Testis (tissue), 3 donors: ENCODE data around the gene TBX1. TPM values are rescaled to one million over a fixed set of nuclear protein-coding genes. Genes with fewer than 3 reads are reported as not detected.
"Not testable (repeated sequence)": the region's sequence is repeated elsewhere in the genome, so short reads cannot be mapped to it uniquely, and the experiment has no call there.

Experiments
- DNase-seq: peaks from one replicate; pipeline ENCODE4 v3.0.0-alpha.2; 2019
- H3K27ac ChIP-seq, 2 donors: fragments of 200-600 bp; sonication (generic); one replicate each; pipeline ENCODE4 v1.5.1; 2019
- H3K27me3 ChIP-seq: fragments of 200-600 bp; sonication (generic); one replicate; pipeline ENCODE4 v1.5.1; 2019
- H3K36me3 ChIP-seq: fragments of 200-600 bp; sonication (generic); one replicate; pipeline ENCODE4 v1.5.1; 2017; ENCODE audit warnings: low read depth; ENCODE audit errors: missing control alignments
- H3K4me1 ChIP-seq: fragments of 200-600 bp; sonication (generic); one replicate; pipeline ENCODE4 v1.5.1; 2019
- H3K4me3 ChIP-seq, 2 donors: fragments of 200-600 bp; sonication (generic); one replicate each; pipeline ENCODE4 v1.5.1; 2017 to 2019
- H3K9me3 ChIP-seq: fragments of 200-600 bp; sonication (generic); one replicate; pipeline ENCODE4 v1.5.1; 2017
- POLR2A ChIP-seq: fragments of 450-650 bp; IDR thresholded peaks from one replicate; pipeline ENCODE4 v1.6.1; 2017; ENCODE audit warnings: antibody characterized with exemption, mild to moderate bottlenecking, moderate library complexity
- WGBS, 2 donors: methylation state at CpG; one replicate each; pipeline ENCODE4 v1.1.5; 2018; 5-methylcytosine and 5-hydroxymethylcytosine counted together
- intact Hi-C: fragments of 100-400 bp; cut with DNase I; formaldehyde crosslinking; loops from one replicate; pipeline ENCODE4 v1.15.1; 2023; ENCODE audit warnings: low total_unique reads
- polyA plus RNA-seq: library from polyadenylated mRNA; stranded (reverse); fragments of 350-450 nt; fragmentation: Illumina TruSeq; extraction: RNeasy Lipid Tissue Mini Kit (QIAGEN cat#74804); gene quantifications from one replicate; pipeline ENCODE4 v1.2.3, GENCODE V29; 2014; ENCODE audit warnings: low read depth, low replicate concordance; ENCODE audit not compliant: insufficient read depth
- total RNA-seq, 2 donors: library from RNA; depleted of rRNA; stranded (reverse); fragments of >200 nt; gene quantifications; one replicate each; pipeline ENCODE4 v1.2.3, GENCODE V29; 2016
- TF ChIP-seq, protein P1 (sequence below), 3 experiments: fragments of 450-650 bp in 2 of 3; fragments of 200-600 bp in 1 of 3; sonication (generic) in 1 of 3; IDR thresholded peaks; one replicate each; pipeline ENCODE4 v1.5.1; 2016 to 2019; ENCODE audit warnings: antibody characterized with exemption in 3 of 3, mild to moderate bottlenecking in 2 of 3, moderate library complexity in 1 of 3

TBX1 gene
- total and polyA plus RNA-seq, 3 donors from 2014 or later, result 18.1 to 43.4 (median 23.3) TPM

DNA sequence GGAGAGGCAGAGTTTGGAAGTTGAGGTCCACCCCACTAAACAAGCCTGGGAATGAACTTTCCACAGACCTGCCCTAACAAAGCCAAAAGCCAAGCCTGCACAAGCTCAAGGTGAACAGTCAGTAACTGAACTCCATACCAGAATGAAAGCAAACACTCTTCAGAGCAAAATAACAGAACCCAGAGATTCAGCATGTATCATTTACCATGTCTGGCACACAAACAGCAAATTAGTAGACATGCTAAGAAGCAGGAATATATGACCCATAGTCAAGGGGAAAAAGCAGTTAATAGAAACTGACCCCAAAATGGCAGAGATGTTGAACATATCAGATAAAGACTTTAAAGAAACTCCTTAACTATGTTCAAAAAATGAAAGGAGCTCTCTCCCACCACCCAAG is 31.3 kb downstream of the TBX1 start:
- TF ChIP-seq, protein P1, sequence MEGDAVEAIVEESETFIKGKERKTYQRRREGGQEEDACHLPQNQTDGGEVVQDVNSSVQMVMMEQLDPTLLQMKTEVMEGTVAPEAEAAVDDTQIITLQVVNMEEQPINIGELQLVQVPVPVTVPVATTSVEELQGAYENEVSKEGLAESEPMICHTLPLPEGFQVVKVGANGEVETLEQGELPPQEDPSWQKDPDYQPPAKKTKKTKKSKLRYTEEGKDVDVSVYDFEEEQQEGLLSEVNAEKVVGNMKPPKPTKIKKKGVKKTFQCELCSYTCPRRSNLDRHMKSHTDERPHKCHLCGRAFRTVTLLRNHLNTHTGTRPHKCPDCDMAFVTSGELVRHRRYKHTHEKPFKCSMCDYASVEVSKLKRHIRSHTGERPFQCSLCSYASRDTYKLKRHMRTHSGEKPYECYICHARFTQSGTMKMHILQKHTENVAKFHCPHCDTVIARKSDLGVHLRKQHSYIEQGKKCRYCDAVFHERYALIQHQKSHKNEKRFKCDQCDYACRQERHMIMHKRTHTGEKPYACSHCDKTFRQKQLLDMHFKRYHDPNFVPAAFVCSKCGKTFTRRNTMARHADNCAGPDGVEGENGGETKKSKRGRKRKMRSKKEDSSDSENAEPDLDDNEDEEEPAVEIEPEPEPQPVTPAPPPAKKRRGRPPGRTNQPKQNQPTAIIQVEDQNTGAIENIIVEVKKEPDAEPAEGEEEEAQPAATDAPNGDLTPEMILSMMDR (IDR thresholded peaks at IDR 0.05), result no peak
- no peak for TF ChIP-seq POLR2A
- Histone ChIP-seq H3K36me3 (no peaks in the 10 kb centered on the region), H3K4me3 (no peak overlapping the region), H3K4me1 (no peaks in the 10 kb centered on the region), H3K27ac (no peak overlapping the region), H3K27me3 (no peaks in the 10 kb centered on the region), H3K9me3 (no peaks in the 10 kb centered on the region)
- intact Hi-C loops, result no loop called here
- DNase-seq, result no peak

DNA sequence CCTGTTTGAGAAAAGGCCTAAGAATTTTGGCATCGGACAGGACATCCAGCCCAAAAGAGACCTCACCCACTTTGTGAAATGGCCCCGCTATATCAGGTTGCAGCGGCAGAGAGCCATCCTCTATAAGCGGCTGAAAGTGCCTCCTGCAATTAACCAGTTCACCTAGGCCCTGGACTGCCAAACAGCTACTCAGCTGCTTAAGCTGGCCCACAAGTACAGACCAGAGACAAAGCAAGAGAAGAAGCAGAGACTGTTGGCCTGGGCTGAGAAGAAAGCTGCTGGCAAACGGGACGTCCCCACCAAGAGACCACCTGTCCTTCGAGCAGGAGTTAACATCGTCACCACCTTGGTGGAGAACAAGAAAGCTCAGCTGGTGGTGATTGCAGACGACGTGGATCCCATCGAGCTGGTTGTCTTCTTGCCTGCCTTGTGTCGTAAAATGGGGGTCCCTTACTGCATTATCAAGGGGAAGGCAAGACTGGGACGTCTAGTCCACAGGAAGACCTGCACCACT is 31.9 kb downstream of the TBX1 start:
- H3K9me3 ChIP-seq, H3K4me3 ChIP-seq, H3K27me3 ChIP-seq, H3K4me1 ChIP-seq, H3K27ac ChIP-seq, DNase-seq, H3K36me3 ChIP-seq, intact Hi-C loops: not testable (repeated sequence)
- WGBS, 2 donors, result 90 to 94% methylated on average over 13 of the region's 13 CpGs

DNA sequence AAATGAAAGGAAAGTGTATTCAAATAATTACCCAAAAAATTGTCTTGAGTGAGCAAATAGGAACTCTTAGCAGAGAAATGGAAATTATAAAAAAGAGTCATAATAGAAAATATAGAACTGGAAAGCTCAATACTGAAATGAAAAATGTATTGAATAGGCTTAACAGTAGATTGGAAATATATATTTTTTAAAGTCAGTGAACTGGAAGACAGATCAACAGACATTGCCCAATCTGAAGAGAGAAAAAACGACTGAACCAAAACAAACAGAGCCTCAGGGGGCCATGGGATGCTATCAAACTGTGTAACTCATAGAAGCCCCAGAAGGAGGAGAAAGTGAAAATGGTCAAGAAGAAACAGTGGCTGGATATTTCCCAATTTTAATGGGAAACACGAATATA is 32.6 kb downstream of the TBX1 start:
- 73 to 75% methylated on average over 2 of the region's 2 CpGs for WGBS, 2 donors
- no peak for DNase-seq
- intact Hi-C loops, result no loop called here

DNA sequence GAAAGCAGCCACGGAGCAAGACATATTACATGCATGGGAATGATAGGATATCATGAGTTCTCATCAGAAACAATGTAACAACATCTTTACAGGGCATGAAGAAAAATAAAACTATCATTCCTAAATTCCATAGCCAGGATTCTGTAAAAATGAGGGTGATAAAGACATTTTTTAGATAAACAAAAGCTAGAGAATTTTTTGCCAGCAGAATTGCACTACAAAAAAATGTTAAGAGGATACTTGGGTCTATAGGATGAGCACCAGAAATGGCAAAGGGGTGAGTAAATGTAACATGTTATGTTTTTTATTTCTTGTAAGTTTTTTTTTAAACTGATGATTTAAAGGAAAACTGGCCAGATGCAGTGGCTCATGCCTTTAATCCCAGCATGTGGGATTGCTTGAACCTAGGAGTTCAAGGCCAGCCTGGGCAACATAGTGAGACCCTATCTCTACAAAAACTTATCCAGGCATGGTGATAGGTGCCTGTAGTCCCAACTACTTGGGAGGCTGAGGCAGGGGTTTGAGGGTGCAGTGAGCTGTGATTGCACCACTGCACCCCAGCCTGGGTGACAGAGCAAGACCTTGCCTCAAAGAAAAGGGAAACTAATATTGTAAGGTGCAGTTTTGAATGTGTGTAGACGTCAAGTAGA is 33.2 kb downstream of the TBX1 start:
- Histone ChIP-seq H3K4me3 (no peak overlapping the region), H3K27me3 (no peaks in the 10 kb centered on the region), H3K36me3 (no peaks in the 10 kb centered on the region), H3K27ac (no peak overlapping the region), H3K4me1 (no peaks in the 10 kb centered on the region), H3K9me3 (no peaks in the 10 kb centered on the region)
- intact Hi-C loops, result no loop called here
- WGBS, 2 donors, result 74 to 82% methylated on average over 2 of the region's 2 CpGs
- TF ChIP-seq, protein P1 (IDR thresholded peaks at IDR 0.05), result no peak
- TF ChIP-seq POLR2A, result no peak
- DNase-seq, result no peak

More for the DNA sequence above, 32.6 kb downstream of the TBX1 start:
- no peak overlapping the region for H3K27ac ChIP-seq
- no peaks in the 10 kb centered on the region for H3K36me3 ChIP-seq
- H3K4me1 ChIP-seq, result no peaks in the 10 kb centered on the region
- H3K9me3 ChIP-seq, result no peaks in the 10 kb centered on the region
- TF ChIP-seq, protein P1 (IDR thresholded peaks at IDR 0.05), result no peak
- TF ChIP-seq POLR2A, result no peak
- no peak overlapping the region for H3K4me3 ChIP-seq
- no peaks in the 10 kb centered on the region for H3K27me3 ChIP-seq

DNA sequence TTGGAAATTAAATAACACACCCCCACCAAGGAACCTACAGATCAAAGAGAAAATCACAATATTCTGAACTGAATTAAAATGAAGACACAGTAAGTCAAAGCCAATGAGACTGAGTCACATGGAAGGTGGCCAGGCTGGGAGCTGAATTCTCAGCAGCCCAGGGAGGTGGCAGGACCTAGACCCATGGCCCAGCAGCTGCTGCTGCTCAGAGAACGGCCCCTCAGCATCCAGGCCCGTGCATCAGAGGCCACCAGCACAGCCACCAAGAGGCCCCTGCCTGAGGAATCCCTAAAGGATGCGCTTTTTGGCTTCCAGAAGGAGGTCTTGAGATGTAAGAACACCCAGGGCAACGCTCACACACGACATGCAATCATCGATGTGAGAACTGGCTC is 35.0 kb downstream of the TBX1 start:
- 84 to 86% methylated on average over 6 of the region's 6 CpGs for WGBS, 2 donors
- H3K36me3 ChIP-seq, result no peaks in the 10 kb centered on the region
- H3K4me1 ChIP-seq, result no peaks in the 10 kb centered on the region
- H3K4me3 ChIP-seq, result no peak overlapping the region
- no peaks in the 10 kb centered on the region for H3K27me3 ChIP-seq
- no peak overlapping the region for H3K27ac ChIP-seq
- H3K9me3 ChIP-seq, result no peaks in the 10 kb centered on the region
- TF ChIP-seq, protein P1 (IDR thresholded peaks at IDR 0.05), result no peak
- TF ChIP-seq POLR2A, result no peak
- intact Hi-C loops, result no loop called here
- DNase-seq, result no peak
